ENCODE measurements around the gene TAF1D. TPM values are rescaled to one million over a fixed set of nuclear protein-coding genes. Genes with fewer than 3 reads are reported as not detected.
"Not testable (repeated sequence)": the region's sequence is repeated elsewhere in the genome, so short reads cannot be mapped to it uniquely, and the experiment has no call there.

Gene TAF1D
- 223 and 227 TPM in 2 replicates for total RNA-seq (2014; rRNA removed; shearing (Covaris generic))

- Histone ChIP-seq H3K27ac (peak within 1 kb of the TSS; percentile 95), H3K27me3 (no peaks in the 10 kb centered on the region), H3K4me3 (peak within 1 kb of the TSS; percentile 98), H3K4me1 (peaks cover 3% of the 10 kb centered on the region), H3K36me3 (peaks cover 43% of the 10 kb centered on the region), H3K9me3 (replicated peaks) (no peaks in the 10 kb centered on the region)
- DNase-seq, result peak; percentile 95 to 96
Measured at GRCh38 chr11:93741094-93741881, at the start of gene TAF1D, which contains the start of gene C11orf54. Gene TAF1D (minus strand): TSS chr11:93741495. CDS start chr11:93739304, 2,191 bp downstream. Gene C11orf54 (plus strand): TSS chr11:93741672. CDS start chr11:93747394, 5,722 bp downstream.

GRCh38 chr11:93784935-93785360 lies 43.7 kb upstream of the TAF1D start:
- Histone ChIP-seq H3K4me1 (no peaks in the 10 kb centered on the region), H3K27ac (peak overlapping the region; percentile 88), H3K4me3 (peak overlapping the region; percentile 90), H3K9me3 (replicated peaks) (no peaks in the 10 kb centered on the region), H3K27me3 (no peaks in the 10 kb centered on the region), H3K36me3 (peaks cover 14% of the 10 kb centered on the region)
- no peak for DNase-seq

- no peaks in the 10 kb centered on the region for H3K9me3 ChIP-seq (replicated peaks)
- H3K27me3 ChIP-seq, result no peaks in the 10 kb centered on the region
- peaks cover 11% of the 10 kb centered on the region for H3K36me3 ChIP-seq
- peak within 1 kb of the TSS; percentile 88 for H3K27ac ChIP-seq
- H3K4me3 ChIP-seq, result peak within 1 kb of the TSS; percentile 90
- H3K4me1 ChIP-seq, result no peaks in the 10 kb centered on the region
- DNase-seq, result peak; percentile 89 to 93
Measured at GRCh38 chr11:93784145-93784934, 43.0 kb upstream of the TAF1D start, which contains the start of gene MED17. Gene MED17 (plus strand): TSS chr11:93784282. CDS start chr11:93784514, 232 bp downstream.

- no peaks in the 10 kb centered on the region for H3K9me3 ChIP-seq (replicated peaks)
- no peaks in the 10 kb centered on the region for H3K27me3 ChIP-seq
- peak overlapping the region; percentile 88 for H3K27ac ChIP-seq
- peaks cover 5% of the 10 kb centered on the region for H3K36me3 ChIP-seq
- no peaks in the 10 kb centered on the region for H3K4me1 ChIP-seq
- peak overlapping the region; percentile 90 for H3K4me3 ChIP-seq
- no peak for DNase-seq
Measured at GRCh38 chr11:93783765-93784144, 42.5 kb upstream of the TAF1D start.

GRCh38 chr11:93783362-93783761 lies 42.1 kb upstream of the TAF1D start:
- peak overlapping the region; percentile 88; the same call in 1 of the 2 replicates for H3K27ac ChIP-seq

GRCh38 chr11:93775289-93775688 lies 34.0 kb upstream of the TAF1D start:
- DNase-seq, result peak in 1 of 2 experiments; percentile 11
- no peaks in the 10 kb centered on the region for H3K4me1 ChIP-seq
- H3K4me3 ChIP-seq, result no peak overlapping the region
- no peak overlapping the region for H3K27ac ChIP-seq
- no peaks in the 10 kb centered on the region for H3K9me3 ChIP-seq (replicated peaks)
- H3K27me3 ChIP-seq, result no peaks in the 10 kb centered on the region
- no peaks in the 10 kb centered on the region for H3K36me3 ChIP-seq

More at GRCh38 chr11:93783362-93783761, 42.1 kb upstream of the TAF1D start:
- Histone ChIP-seq H3K4me1 (no peaks in the 10 kb centered on the region), H3K4me3 (peak overlapping the region; percentile 90), H3K27me3 (no peaks in the 10 kb centered on the region), H3K36me3 (0 out of 2 replicates have a peak, but pooled peaks cover under 1% of the 10 kb centered on the region), H3K9me3 (replicated peaks) (no peaks in the 10 kb centered on the region)
- peak in 1 of 2 experiments; percentile 0 for DNase-seq

- not testable (repeated sequence) for H3K27me3 ChIP-seq; H3K9me3 ChIP-seq (replicated peaks); H3K27ac ChIP-seq; DNase-seq; H3K4me1 ChIP-seq; H3K36me3 ChIP-seq; H3K4me3 ChIP-seq
Measured at GRCh38 chr11:93774560-93774959, 33.3 kb upstream of the TAF1D start.

- Histone ChIP-seq H3K27me3 (no peaks in the 10 kb centered on the region), H3K27ac (no peak overlapping the region), H3K9me3 (replicated peaks) (no peaks in the 10 kb centered on the region), H3K4me1 (no peaks in the 10 kb centered on the region), H3K36me3 (no peaks in the 10 kb centered on the region), H3K4me3 (no peak overlapping the region)
- DNase-seq, result no peak
Measured at GRCh38 chr11:93773601-93774200, 32.4 kb upstream of the TAF1D start.

- H3K27me3 ChIP-seq, result no peaks in the 10 kb centered on the region
- no peak overlapping the region for H3K27ac ChIP-seq
- no peak for DNase-seq
- H3K9me3 ChIP-seq (replicated peaks), result no peaks in the 10 kb centered on the region
- no peak overlapping the region for H3K4me3 ChIP-seq
- no peaks in the 10 kb centered on the region for H3K36me3 ChIP-seq
- no peaks in the 10 kb centered on the region for H3K4me1 ChIP-seq
Measured at GRCh38 chr11:93773045-93773477, 31.8 kb upstream of the TAF1D start.

GRCh38 chr11:93772123-93772522 lies 30.8 kb upstream of the TAF1D start:
- no peaks in the 10 kb centered on the region for H3K27me3 ChIP-seq
- no peak for DNase-seq
- H3K9me3 ChIP-seq (replicated peaks), result no peaks in the 10 kb centered on the region
- no peak overlapping the region for H3K27ac ChIP-seq
- no peaks in the 10 kb centered on the region for H3K36me3 ChIP-seq
- no peak overlapping the region for H3K4me3 ChIP-seq
- no peaks in the 10 kb centered on the region for H3K4me1 ChIP-seq

GRCh38 chr11:93770160-93770559 lies 28.9 kb upstream of the TAF1D start:
- no peaks in the 10 kb centered on the region for H3K36me3 ChIP-seq
- no peaks in the 10 kb centered on the region for H3K4me1 ChIP-seq
- no peak for DNase-seq

GRCh38 chr11:93767018-93767417 lies 25.7 kb upstream of the TAF1D start:
- Histone ChIP-seq H3K4me1 (no peaks in the 10 kb centered on the region), H3K4me3 (no peak overlapping the region), H3K27me3 (no peaks in the 10 kb centered on the region), H3K9me3 (replicated peaks) (no peaks in the 10 kb centered on the region), H3K27ac (no peak overlapping the region), H3K36me3 (no peaks in the 10 kb centered on the region)
- DNase-seq, result no peak

More at GRCh38 chr11:93770160-93770559, 28.9 kb upstream of the TAF1D start:
- Histone ChIP-seq H3K9me3 (replicated peaks) (no peaks in the 10 kb centered on the region), H3K4me3 (no peak overlapping the region), H3K27ac (no peak overlapping the region), H3K27me3 (no peaks in the 10 kb centered on the region)

- H3K9me3 ChIP-seq (replicated peaks), result no peaks in the 10 kb centered on the region
- no peaks in the 10 kb centered on the region for H3K27me3 ChIP-seq
- H3K36me3 ChIP-seq, result no peaks in the 10 kb centered on the region
Measured at GRCh38 chr11:93766504-93766903, 25.2 kb upstream of the TAF1D start.

GRCh38 chr11:93765551-93765950 lies 24.3 kb upstream of the TAF1D start:
- no peak for DNase-seq
- Histone ChIP-seq H3K27ac (no peak overlapping the region), H3K36me3 (no peaks in the 10 kb centered on the region), H3K9me3 (replicated peaks) (no peaks in the 10 kb centered on the region), H3K4me3 (no peak overlapping the region), H3K27me3 (no peaks in the 10 kb centered on the region), H3K4me1 (no peaks in the 10 kb centered on the region)

More at GRCh38 chr11:93766504-93766903, 25.2 kb upstream of the TAF1D start:
- Histone ChIP-seq H3K4me3 (no peak overlapping the region), H3K27ac (no peak overlapping the region), H3K4me1 (no peaks in the 10 kb centered on the region)
- DNase-seq, result no peak
